Breast epithelium (tissue), 3 donors: ENCODE results near the gene MRPL41.

ENCODE experiments used
- CTCF ChIP-seq, 3 donors: fragments of 450-650 bp; IDR thresholded peaks; one replicate each; pipeline ENCODE4 v1.5.1; 2016 to 2017; ENCODE audit warnings: antibody characterized with exemption in 3 of 3, mild to moderate bottlenecking in 3 of 3, moderate library complexity in 3 of 3
- POLR2A ChIP-seq: fragments of 450-650 bp; IDR thresholded peaks from one replicate; pipeline ENCODE4 v1.6.1; 2016; ENCODE audit warnings: antibody characterized with exemption, mild to moderate bottlenecking, moderate library complexity
- POLR2AphosphoS5 ChIP-seq, 3 donors: sonication (generic); formaldehyde crosslinking; IDR thresholded peaks; one replicate each; pipeline ENCODE4 v1.6.1; 2017; ENCODE audit warnings: antibody characterized with exemption in 3 of 3

GRCh38 chr9:137575716-137576411 lies 24.2 kb downstream of the MRPL41 start:
- no peak for TF ChIP-seq CTCF (IDR thresholded peaks at IDR 0.05)
- TF ChIP-seq POLR2A = no peak
- no peak for TF ChIP-seq POLR2AphosphoS5 (IDR thresholded peaks at IDR 0.05)
